HepG2 (cell line): ENCODE results near the gene CHML.

Source experiments
- ELF4 ChIP-seq: sonication (generic); formaldehyde crosslinking; IDR thresholded peaks from 2 replicates; pipeline ENCODE4 v1.5.0; 2020; ENCODE audit warnings: missing genetic modification reagents, mild to moderate bottlenecking, moderate library complexity, borderline replicate concordance
- PBX3 ChIP-seq: sonication (generic); formaldehyde crosslinking; IDR thresholded peaks from 2 replicates; pipeline ENCODE4 v1.8.1; 2023; ENCODE audit warnings: missing genetic modification reagents, inconsistent platforms, borderline replicate concordance
- ZNF142 ChIP-seq: sonication (generic); formaldehyde crosslinking; IDR thresholded peaks from 2 replicates; pipeline ENCODE4 v1.4.0; 2020; ENCODE audit warnings: missing genetic modification reagents

GRCh38 chr1:241593186-241593585 is 47.0 kb downstream of the CHML start:
- no peak for TF ChIP-seq ELF4 (CRISPR knock-in tag)
- TF ChIP-seq PBX3 (CRISPR knock-in tag): no peak
- no peak for TF ChIP-seq ZNF142 (CRISPR knock-in tag)
